Mononuclear cell (primary cell): ENCODE results near the gene COL26A1. TPM values are rescaled to one million over a fixed set of nuclear protein-coding genes. Genes with fewer than 3 reads are reported as not detected.
"Not testable (repeated sequence)": the region's sequence is repeated elsewhere in the genome, so short reads cannot be mapped to it uniquely, and the experiment has no call there.

Experiments
- H3K27me3 ChIP-seq: 2 replicates; pipeline ENCODE4 v1.6.0; 2011; ENCODE audit warnings: low read length, control low read depth; ENCODE audit not compliant: insufficient read depth
- H3K4me1 ChIP-seq: 2 replicates; pipeline ENCODE4 v1.5.1; 2011; ENCODE audit warnings: mild to moderate bottlenecking, low read length, control low read depth; ENCODE audit not compliant: insufficient read depth
- H3K4me3 ChIP-seq: 2 replicates; pipeline ENCODE4 v1.5.1; 2011; ENCODE audit warnings: mild to moderate bottlenecking, low read length, moderate library complexity
- H3K9me3 ChIP-seq: 2 replicates; pipeline ENCODE4 v1.5.1; 2011; ENCODE audit warnings: low read depth, mild to moderate bottlenecking, control low read depth, low read length
- total RNA-seq: library from RNA; depleted of rRNA; stranded (reverse); fragments of >200 nt; gene quantifications from one replicate; pipeline ENCODE4 v1.2.3, GENCODE V29; 2012

The COL26A1 gene
- total RNA-seq, 1 donor = 0.21 TPM

- Histone ChIP-seq H3K9me3 (no peaks in the 10 kb centered on the region), H3K4me1 (no peaks in the 10 kb centered on the region), H3K4me3 (no peak overlapping the region), H3K27me3 (no peaks in the 10 kb centered on the region)
Measured at GRCh38 chr7:101436221-101436735, 73.6 kb downstream of the COL26A1 start.

- Histone ChIP-seq H3K27me3 (no peaks in the 10 kb centered on the region), H3K4me1 (no peaks in the 10 kb centered on the region), H3K9me3 (no peaks in the 10 kb centered on the region), H3K4me3 (no peak overlapping the region)
Measured at GRCh38 chr7:101436857-101437576, 74.3 kb downstream of the COL26A1 start.

- H3K27me3 ChIP-seq = no peaks in the 10 kb centered on the region
- no peaks in the 10 kb centered on the region for H3K4me1 ChIP-seq
- no peaks in the 10 kb centered on the region for H3K9me3 ChIP-seq
- H3K4me3 ChIP-seq = no peak overlapping the region
Measured at GRCh38 chr7:101441890-101442289, 79.2 kb downstream of the COL26A1 start.

DNA sequence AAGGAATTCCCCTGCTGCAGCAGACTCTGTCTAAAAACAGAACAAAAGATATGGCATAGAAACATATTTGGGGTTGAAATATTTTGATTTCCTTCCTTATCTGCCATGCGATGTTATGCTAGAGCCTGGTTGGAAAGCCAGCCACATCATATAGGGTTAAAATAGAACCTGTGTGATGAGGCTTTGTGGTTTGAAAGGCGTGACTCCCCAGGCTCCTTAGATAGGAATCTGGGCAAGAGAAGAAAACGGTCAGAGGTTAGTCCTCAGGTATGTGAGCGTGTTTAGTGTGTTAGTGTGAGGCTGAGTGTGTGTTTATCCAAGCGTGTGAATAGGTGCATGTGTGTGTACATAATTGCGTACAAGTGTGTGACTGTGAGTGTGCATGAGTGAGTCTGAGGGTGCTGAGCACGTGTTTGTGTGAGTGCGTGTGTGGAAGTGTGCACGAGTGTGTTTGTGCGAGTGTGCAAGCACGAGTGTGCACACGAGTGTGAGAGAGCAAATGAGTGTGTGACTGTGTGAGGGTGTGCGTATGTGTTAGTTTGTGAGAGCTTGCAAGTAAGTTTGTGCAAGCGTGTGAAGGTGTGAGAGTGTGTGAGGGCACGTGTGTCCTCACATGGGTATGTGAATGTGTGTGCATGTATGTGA is 79.9 kb downstream of the COL26A1 start:
- Histone ChIP-seq H3K4me1 (no peaks in the 10 kb centered on the region), H3K9me3 (no peaks in the 10 kb centered on the region), H3K27me3 (no peaks in the 10 kb centered on the region), H3K4me3 (no peak overlapping the region)

DNA sequence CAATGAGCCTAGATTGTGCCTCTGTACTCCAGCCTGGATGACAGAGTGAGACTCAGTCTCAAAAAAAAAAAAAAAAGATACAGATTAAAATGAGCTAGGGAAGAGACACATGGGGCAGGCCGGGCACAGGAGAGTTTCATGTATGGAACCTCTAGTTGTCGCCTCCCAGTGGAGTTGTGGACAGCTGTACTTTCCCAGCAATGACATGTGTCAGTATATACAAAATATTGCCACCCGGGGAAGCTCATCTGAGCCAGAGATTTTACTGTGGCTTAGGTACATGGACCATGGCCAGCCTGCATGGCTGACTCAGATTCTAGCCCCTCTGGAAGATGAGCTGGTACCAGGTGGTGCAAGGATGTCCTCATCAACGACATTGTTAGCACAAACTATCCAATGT is 87.4 kb downstream of the COL26A1 start:
- no peaks in the 10 kb centered on the region for H3K27me3 ChIP-seq
- no peaks in the 10 kb centered on the region for H3K4me1 ChIP-seq
- H3K4me3 ChIP-seq = no peak overlapping the region
- no peaks in the 10 kb centered on the region for H3K9me3 ChIP-seq

DNA sequence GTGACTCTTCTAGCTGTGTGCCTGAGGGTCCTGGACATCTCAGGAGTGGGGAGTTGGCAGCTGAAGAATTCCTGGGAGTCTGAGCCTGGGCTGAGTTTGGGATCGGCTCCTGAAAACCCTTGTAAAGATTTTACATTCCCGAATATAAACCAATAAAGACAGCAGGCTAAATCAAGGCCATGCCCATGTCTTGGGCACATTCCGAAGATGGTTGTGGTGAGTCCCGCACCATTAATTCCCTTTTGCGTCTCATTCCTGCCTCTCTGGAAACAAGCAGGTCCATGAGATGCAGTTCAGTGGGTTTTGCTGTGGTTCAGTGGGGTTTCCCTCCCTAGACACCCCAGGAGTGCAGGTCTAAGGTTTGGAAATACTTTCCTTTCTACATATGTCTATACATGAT is 90.9 kb downstream of the COL26A1 start:
- no peaks in the 10 kb centered on the region for H3K9me3 ChIP-seq
- no peaks in the 10 kb centered on the region for H3K4me1 ChIP-seq
- no peaks in the 10 kb centered on the region for H3K27me3 ChIP-seq
- no peak overlapping the region for H3K4me3 ChIP-seq

DNA sequence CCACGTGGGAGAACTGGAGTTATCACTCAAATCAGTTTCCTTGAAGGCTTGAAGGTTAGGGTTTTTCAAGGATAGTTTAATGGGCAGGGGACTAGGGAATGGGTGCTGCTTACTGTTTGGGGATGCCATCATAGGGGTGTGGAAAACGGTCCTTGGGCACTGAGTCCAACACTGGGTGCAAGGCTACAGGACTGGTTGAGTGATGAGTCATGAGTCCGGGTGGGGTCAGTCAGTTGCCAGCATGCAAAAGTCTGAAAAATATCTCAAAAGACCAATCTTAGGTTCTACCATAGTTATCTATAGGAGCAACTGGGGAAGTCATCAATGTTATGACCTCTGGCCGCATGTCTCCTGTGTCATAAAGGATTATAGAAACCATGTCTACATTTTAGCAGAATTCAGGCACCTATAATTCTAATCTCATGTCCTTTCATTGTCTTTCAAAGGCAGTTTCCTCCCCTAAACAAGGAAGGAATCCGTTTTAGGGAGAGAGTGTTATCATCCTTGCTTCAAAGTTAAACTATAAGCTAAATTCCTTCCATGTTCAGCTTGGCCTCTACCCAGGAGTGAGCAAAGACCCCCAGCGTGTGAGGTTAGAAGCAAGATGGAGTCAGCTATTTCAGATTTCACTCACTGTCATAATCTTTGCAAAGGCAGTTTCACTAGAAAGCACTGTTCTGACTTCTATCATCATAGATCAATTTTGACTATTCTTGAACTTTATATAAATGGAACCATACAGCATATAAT is 94.5 kb downstream of the COL26A1 start:
- no peaks in the 10 kb centered on the region for H3K4me1 ChIP-seq
- no peaks in the 10 kb centered on the region for H3K9me3 ChIP-seq
- H3K27me3 ChIP-seq = no peaks in the 10 kb centered on the region
- no peak overlapping the region for H3K4me3 ChIP-seq

GRCh38 chr7:101465131-101465530 is 102.5 kb downstream of the COL26A1 start:
- H3K4me1 ChIP-seq = no peaks in the 10 kb centered on the region
- H3K9me3 ChIP-seq = no peaks in the 10 kb centered on the region
- H3K27me3 ChIP-seq = no peaks in the 10 kb centered on the region
- H3K4me3 ChIP-seq = no peak overlapping the region

- no peaks in the 10 kb centered on the region for H3K4me1 ChIP-seq
- H3K9me3 ChIP-seq = no peaks in the 10 kb centered on the region
- no peak overlapping the region for H3K4me3 ChIP-seq
- H3K27me3 ChIP-seq = no peaks in the 10 kb centered on the region
Measured at GRCh38 chr7:101465576-101466196, 103.0 kb downstream of the COL26A1 start.

DNA sequence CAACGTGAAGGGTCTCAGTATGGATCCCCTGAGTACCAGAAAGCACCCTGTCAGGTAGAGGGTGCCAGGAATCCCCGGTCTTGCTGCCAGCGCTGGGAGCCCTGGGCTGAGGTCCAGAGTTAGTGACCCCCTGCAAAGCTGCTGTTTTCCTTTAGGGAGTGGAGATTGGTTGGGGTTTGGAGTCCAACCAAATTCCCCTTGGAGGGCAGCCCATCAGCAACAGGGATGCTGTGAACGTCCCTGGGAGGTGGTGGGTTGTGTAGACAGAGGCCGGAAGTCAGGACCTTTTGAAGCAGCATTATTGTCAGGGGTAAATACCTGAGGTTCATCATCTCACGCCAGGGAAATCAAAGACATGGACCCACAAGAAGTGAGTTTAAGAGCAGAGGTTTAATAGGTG is 104.2 kb downstream of the COL26A1 start:
- H3K27me3 ChIP-seq = no peaks in the 10 kb centered on the region
- H3K4me3 ChIP-seq = no peak overlapping the region
- no peaks in the 10 kb centered on the region for H3K4me1 ChIP-seq
- no peaks in the 10 kb centered on the region for H3K9me3 ChIP-seq

DNA sequence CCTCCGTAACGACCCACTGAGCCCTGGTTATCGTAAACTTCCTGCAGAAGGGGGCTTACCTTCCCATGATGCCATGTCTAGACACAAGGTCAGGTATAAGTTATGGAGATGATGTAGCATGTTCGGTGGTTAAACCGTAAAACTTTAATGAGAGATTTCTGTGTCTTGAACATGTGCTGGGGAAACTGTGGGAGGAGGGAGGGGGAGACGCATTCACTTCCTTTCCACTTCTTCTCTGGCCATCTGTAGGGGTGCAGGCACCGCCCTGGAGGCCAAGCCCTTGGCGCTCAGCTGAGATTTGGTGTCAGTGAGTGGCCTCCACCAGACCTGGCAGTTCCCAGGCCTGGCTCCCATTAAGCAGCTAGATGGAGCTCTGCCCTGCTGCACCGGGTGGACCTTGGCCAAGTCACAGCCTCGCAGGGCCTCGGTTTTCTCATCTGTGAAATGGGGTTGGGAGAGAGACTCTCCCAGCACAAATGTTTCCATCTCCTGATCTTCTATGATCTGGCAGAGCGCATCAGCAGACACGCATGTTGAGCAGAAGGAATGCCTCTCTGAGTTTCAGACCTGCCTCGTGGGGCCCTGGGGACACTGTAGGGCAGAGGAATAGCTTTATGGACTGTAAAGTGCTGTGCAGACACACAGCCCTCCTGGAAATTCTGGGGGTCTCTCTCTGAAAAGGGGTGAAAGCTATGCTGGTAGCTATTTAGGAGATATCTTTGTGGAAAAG is 106.0 kb downstream of the COL26A1 start:
- no peak overlapping the region for H3K4me3 ChIP-seq
- H3K9me3 ChIP-seq = no peaks in the 10 kb centered on the region
- no peaks in the 10 kb centered on the region for H3K4me1 ChIP-seq
- no peaks in the 10 kb centered on the region for H3K27me3 ChIP-seq

GRCh38 chr7:101470668-101471487 is 108.2 kb downstream of the COL26A1 start:
- Histone ChIP-seq H3K4me1 (no peaks in the 10 kb centered on the region), H3K9me3 (no peaks in the 10 kb centered on the region), H3K27me3 (no peaks in the 10 kb centered on the region), H3K4me3 (no peak overlapping the region)

- Histone ChIP-seq H3K4me3 (no peak overlapping the region), H3K27me3 (no peaks in the 10 kb centered on the region), H3K9me3 (peaks cover 9% of the 10 kb centered on the region), H3K4me1 (no peaks in the 10 kb centered on the region)
Measured at GRCh38 chr7:101474178-101474577, 111.5 kb downstream of the COL26A1 start.

DNA sequence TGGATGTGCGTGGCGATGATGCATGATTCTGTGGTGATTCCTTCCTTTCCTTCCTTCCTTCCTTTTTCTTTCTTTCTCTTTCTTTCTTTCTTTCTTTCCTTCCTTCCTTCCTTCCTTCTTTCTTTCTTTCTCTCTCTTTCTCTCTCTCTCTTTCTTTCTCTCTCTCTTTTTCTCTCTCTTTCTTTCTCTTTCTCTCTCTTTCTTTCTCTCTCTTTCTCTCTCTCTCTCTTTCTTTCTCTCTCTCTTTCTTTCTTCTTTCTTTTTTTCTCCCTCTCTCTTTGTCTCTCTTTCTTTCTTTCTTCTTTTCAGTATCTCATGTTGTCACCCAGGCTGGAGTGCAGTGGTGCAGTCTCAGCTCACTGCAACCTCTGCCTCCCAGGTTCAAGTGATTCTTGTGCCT is 113.0 kb downstream of the COL26A1 start:
- H3K9me3 ChIP-seq = peaks cover 14% of the 10 kb centered on the region
- not testable (repeated sequence) for H3K4me3 ChIP-seq, H3K4me1 ChIP-seq, H3K27me3 ChIP-seq
